Measurements from ENCODE around the gene PDK4. TPM values are rescaled to one million over a fixed set of nuclear protein-coding genes. Genes with fewer than 3 reads are reported as not detected.

Gene PDK4
- total RNA-seq, 1 donor from 2014 or later = 0.52 TPM

DNA sequence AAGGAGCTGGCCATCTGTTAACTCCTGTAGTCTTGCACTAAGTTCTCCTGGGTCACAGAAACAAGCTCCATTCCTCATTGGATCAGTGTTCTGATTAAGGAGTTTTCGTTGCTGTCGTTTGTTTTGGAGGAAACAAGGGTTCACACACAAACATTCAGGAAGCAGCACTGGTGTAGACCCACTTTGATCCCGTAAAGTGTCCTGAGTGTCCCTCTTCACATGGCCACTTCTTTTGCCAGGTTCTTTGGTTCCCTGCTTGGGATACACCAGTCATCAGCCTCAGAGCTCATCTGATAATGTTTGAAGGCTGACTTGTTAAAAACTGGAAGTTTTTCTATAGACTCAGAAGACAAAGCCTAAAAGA is 10.9 kb downstream of the PDK4 start:
- TF ChIP-seq, protein P1, sequence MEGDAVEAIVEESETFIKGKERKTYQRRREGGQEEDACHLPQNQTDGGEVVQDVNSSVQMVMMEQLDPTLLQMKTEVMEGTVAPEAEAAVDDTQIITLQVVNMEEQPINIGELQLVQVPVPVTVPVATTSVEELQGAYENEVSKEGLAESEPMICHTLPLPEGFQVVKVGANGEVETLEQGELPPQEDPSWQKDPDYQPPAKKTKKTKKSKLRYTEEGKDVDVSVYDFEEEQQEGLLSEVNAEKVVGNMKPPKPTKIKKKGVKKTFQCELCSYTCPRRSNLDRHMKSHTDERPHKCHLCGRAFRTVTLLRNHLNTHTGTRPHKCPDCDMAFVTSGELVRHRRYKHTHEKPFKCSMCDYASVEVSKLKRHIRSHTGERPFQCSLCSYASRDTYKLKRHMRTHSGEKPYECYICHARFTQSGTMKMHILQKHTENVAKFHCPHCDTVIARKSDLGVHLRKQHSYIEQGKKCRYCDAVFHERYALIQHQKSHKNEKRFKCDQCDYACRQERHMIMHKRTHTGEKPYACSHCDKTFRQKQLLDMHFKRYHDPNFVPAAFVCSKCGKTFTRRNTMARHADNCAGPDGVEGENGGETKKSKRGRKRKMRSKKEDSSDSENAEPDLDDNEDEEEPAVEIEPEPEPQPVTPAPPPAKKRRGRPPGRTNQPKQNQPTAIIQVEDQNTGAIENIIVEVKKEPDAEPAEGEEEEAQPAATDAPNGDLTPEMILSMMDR (conservative IDR thresholded peaks at IDR 0.05; ENCODE audit: low read depth, low read length) = no peak
- H3K4me3 ChIP-seq (ENCODE audit: low read depth, low read length) = no peak overlapping the region
- DNase-seq (ENCODE audit: low read depth) = no peak

DNA sequence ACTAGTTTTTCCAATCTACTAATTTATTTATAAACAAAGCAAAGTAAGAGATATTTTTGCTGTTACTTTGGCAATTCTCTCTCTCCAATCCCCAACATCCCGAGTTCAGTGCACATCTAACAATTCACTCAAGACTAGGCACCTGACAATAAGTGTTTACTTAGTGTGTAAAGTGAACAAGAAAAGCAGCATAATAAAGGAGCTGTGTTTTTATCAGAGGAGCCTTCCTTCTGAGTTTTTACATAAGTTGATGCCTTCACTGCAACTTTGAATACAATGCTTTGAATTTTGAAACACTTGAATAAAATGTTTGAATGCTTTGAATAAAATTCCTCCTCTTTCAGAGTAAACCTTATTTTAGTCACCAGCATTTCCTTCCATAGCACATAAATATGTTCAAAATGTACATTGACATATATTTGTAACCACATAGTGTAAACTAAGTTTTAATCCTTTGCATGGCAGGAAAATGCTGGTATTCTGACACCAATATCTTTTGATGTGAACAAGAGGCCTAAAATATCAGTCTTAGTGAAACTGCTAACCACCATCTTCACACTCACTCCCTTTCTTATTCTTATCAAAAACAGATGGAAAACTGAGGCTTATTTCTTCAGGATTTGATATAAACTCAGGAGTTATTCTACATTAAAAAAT is 11.4 kb downstream of the PDK4 start:
- DNase-seq (ENCODE audit: low read depth) = no peak
- H3K4me3 ChIP-seq (ENCODE audit: low read depth, low read length) = no peak overlapping the region
- TF ChIP-seq, protein P1 (conservative IDR thresholded peaks at IDR 0.05; ENCODE audit: low read depth, low read length) = no peak

DNA sequence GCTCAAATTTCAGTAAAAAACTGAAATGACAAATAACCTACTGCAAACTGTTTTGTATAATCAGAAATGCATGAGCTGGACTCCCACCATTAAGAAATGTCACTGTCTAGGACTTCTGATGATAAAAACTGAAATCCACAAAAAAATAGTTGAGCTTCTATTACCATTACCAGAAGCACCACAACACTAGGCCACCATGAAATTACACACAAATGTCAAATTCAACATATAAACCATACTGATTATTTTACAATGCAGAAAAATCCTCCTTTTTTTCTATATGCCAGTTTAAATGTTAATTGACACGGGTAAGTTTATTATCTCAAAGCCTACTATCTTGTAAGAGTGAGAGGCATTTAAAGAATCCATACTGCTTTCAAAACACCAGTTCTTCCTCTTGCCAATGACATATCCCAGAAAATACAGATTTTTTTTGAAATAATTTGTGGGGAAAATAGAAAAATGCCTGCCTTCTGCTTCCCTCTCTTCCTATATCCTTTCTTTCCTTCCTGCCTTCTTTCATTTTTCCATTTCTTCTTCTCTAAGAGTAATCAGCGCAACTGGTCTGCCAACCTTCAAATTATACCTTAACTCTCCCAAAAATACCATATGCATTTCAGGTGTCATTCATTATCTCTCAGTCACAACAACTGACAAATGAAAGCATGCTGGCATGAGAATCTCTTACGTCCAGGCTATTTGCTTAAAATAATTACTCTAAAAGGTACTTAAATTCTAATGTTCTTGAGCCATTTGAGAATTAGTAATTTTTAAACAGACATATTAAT is 12.3 kb downstream of the PDK4 start:
- no peak overlapping the region for H3K4me3 ChIP-seq (ENCODE audit: low read depth, low read length)
- TF ChIP-seq, protein P1 (conservative IDR thresholded peaks at IDR 0.05; ENCODE audit: low read depth, low read length) = no peak
- DNase-seq (ENCODE audit: low read depth) = no peak

DNA sequence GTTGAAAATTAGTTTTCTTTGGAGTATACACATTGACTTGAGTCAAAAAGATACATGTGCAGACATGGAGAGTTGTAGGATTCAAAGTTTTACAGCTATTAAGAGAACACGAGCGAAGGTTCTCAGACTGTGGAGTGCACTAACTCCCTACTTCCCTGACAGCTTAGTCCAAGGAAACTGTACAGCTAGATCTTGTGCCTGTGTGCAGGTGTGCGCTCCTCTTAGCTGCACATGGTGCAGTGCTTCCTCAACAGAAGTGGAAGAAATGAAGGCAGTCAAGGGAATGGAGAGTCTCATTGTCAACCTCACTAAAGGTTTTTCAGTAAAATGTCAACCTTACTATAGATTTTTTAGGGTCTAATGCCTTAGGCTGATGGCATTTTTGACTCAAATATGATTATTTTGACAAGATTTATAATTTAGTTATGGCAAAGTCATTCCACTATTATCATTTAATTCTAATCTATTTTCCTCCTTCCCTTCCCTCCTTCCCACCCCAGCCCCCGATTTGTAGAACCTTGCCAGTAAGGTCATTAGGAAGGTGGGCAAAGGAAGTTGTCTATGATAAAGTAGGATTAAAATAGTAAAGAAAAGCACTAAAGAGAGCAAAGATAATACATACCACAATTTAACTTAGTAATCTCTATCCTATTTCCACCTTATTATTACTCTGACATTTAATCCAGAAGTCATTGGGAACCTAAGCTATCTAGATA is 13.6 kb downstream of the PDK4 start:
- H3K4me3 ChIP-seq (ENCODE audit: low read depth, low read length) = no peak overlapping the region
- DNase-seq (ENCODE audit: low read depth) = no peak
- TF ChIP-seq, protein P1 (conservative IDR thresholded peaks at IDR 0.05; ENCODE audit: low read depth, low read length) = no peak

DNA sequence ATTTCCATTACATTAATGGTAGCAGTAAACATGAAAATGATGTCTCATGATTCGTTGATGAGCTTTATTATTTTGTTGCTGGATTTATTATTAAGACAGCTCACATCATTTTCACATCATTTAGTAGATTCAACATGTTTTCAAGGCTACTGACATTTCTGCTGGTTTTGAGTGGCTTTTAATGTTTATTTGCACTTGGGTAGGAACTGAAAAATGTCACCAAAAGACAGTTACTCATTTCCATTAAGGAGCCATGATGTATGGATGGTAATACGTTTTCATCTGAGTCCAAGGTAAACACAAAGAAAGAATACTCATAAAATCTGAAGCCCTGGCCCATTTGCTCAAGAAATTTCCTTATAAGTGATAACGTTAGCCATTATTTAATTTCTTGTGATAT is 14.8 kb downstream of the PDK4 start:
- DNase-seq (ENCODE audit: low read depth) = no peak
- no peak overlapping the region for H3K4me3 ChIP-seq (ENCODE audit: low read depth, low read length)
- TF ChIP-seq, protein P1 (conservative IDR thresholded peaks at IDR 0.05; ENCODE audit: low read depth, low read length) = no peak

DNA sequence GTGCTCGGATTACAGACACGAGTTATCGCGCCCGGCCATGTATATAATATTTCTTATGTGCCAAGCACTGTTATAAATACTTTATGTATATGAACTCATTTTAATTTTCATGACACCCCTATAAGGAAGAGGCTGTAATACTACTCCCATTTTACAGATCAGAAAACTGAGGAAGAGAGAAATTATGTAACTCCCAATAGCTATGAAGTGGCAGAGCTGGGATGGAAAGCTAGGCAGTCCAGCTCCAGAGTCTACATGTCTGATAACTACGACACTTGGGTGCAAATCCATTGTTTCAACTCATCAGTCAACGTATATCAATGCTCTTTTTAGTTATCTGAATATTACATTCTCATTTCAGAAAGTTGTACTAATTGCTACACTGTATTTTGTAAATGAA is 17.0 kb downstream of the PDK4 start:
- TF ChIP-seq, protein P1 (conservative IDR thresholded peaks at IDR 0.05; ENCODE audit: low read depth, low read length) = no peak
- no peak for DNase-seq (ENCODE audit: low read depth)
- H3K4me3 ChIP-seq (ENCODE audit: low read depth, low read length) = no peak overlapping the region
